Endothelial cell of coronary artery (primary cell): Measurements from ENCODE around the gene PTPN22. TPM values are rescaled to one million over a fixed set of nuclear protein-coding genes. Genes with fewer than 3 reads are reported as not detected.

ENCODE experiments used
- total RNA-seq: library from RNA; depleted of rRNA; stranded (reverse); fragments of >200 nt; gene quantifications from 2 replicates; pipeline ENCODE4 v1.2.3, GENCODE V29; 2014

The PTPN22 gene
- 1.0 and 3.7 TPM in 2 replicates for total RNA-seq

DNA sequence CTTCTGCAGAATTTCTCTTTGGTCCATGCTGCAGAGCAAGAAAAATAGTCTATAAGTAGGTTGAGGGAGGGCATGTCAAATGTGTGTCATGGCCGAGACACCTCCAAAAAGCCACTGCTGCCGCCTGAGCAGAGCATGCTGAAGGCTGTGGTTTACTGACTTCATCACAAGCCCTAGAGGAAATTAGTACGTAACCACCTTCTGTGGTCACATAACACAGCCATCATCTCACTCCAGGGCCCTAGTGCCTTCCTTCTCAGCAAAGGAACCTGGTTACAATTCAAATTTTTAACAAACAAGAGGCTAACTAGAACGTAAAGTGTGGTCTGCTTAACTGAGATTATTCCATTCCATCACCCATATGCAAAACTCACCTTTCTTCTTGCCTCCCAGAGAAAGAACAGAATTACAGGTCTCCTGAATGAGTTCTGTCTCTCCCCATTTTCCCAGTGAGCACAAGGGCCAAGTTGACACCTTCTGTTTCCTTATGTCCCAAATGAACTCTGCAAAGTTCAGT is at the start of gene PTPN22:
PTPN22 (minus strand) TSS at position 116 of the 517 bp plus-strand sequence.

GRCh38 chr1:113904674-113905434 is 33.3 kb upstream of the PTPN22 start, which contains the start of the genes AP4B1 and DCLRE1B:
Gene AP4B1 (minus strand): TSS chr1:113904799. CDS start chr1:113904717, 82 bp downstream.
Gene DCLRE1B (plus strand): TSS chr1:113905326. CDS start chr1:113905587, 261 bp downstream.

GRCh38 chr1:113887402-113888175 is 16.1 kb upstream of the PTPN22 start, which contains the start of gene BCL2L15:
Gene BCL2L15 (minus strand): TSS chr1:113887581. CDS start chr1:113887375, 206 bp downstream.

DNA sequence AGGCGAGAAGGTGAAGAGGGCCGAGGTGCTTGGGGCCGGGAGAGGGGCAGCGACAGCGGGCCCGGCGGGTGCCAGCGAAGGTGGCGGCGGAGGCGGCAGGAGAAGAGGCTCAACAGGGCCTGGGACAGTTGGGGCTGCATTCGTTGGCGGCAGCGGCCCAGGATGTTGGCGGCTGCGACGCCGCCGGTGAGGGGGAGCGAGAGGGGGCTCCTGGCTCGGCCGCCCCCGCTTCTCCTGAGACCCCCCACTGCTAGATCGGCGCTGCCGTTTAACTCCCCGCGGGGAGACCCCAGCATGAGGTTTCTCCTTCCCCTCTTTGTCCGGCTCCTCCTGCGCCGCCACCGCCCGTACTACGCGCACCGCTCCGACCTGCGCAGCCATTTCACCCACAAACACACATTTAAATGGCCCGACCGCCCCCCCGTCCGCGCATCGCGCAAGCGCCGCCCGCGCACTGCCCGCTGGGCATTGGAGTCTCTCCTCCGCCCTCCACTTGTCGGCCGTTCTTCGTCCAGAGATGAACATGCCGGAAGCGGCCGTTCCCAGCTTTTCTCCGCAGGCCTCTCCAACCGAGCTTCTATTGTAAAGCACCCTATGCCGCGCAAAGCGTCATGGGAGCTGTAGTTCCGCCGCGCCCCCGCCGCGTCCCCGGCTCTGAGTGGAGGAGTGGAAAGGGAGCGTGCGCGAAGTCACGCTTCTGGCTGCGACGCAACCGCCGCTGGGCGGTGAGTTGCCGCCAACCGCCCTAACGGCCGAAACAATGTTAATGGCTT is 59.4 kb downstream of the PTPN22 start, which contains the start of gene RSBN1:
RSBN1 (minus strand) TSS at position 589 of the 773 bp plus-strand sequence; CDS start at position 525, 64 bp downstream.

Other genes starting within 250 kb of the PTPN22 start
- gene PHTF1, start 112.2 kb downstream of the PTPN22 start, total RNA-seq = 33.0 and 35.9 TPM in 2 replicates
- gene RSBN1, start 59.2 kb downstream of the PTPN22 start, total RNA-seq = 10.7 and 13.0 TPM in 2 replicates
- gene BCL2L15, start 15.9 kb upstream of the PTPN22 start, total RNA-seq = 0.09 TPM in 2 replicates
- gene AP4B1, start 33.1 kb upstream of the PTPN22 start, total RNA-seq = 20.7 and 22.7 TPM in 2 replicates
- 2.1 and 2.2 TPM in 2 replicates for gene DCLRE1B, start 33.6 kb upstream of the PTPN22 start, total RNA-seq
- gene HIPK1, start 57.6 kb upstream of the PTPN22 start, total RNA-seq = 24.6 and 26.7 TPM in 2 replicates
- gene OLFML3, start 107.8 kb upstream of the PTPN22 start, total RNA-seq = 0.28 and 0.45 TPM in 2 replicates